PC-9 (cell line): ENCODE measurements around the gene KIF11. TPM values are rescaled to one million over a fixed set of nuclear protein-coding genes. Genes with fewer than 3 reads are reported as not detected.

Experiments used
- BruUV-seq: library from RNA; stranded (reverse); fragments of 400-500 nt; replicated peaks from 2 replicates; lab custom pipeline; 2021; lab: Mats Ljungman, UMichigan
- CTCF ChIA-PET: fragments of 300-600 bp; sonication (Branson Sonifier 250); formaldehyde crosslinking; loops from one replicate; lab custom pipeline; 2022; ENCODE audit warnings: antibody characterized with exemption; lab: Charles Lee
- POLR2A ChIA-PET: fragments of 300-600 bp; sonication (Branson Sonifier 250); formaldehyde crosslinking; loops from one replicate; lab custom pipeline; 2022; ENCODE audit warnings: antibody characterized with exemption; ENCODE audit not compliant: unreplicated experiment; lab: Charles Lee
- DNase-seq, 2 experiments: peaks; one replicate each; pipeline versions ENCODE4 v3.0.0 to v3.0.0-alpha.2; 2015 to 2022; ENCODE audit warnings: mixed read lengths in 1 of 2
- H2AFZ ChIP-seq: fragments of 200-600 bp; sonication (generic); 2 replicates; pipeline ENCODE4 v1.8.1; 2017; ENCODE audit warnings: antibody characterized with exemption
- H3F3A ChIP-seq: fragments of 200-600 bp; sonication (generic); 2 replicates; pipeline ENCODE4 v1.8.1; 2017; ENCODE audit warnings: antibody characterized with exemption, mild to moderate bottlenecking, low read depth; ENCODE audit not compliant: insufficient read depth
- H3K27ac ChIP-seq: fragments of 200-600 bp; sonication (generic); 2 replicates; pipeline ENCODE4 v1.6.1; 2016; ENCODE audit warnings: mixed run types
- H3K27me3 ChIP-seq: fragments of 200-600 bp; sonication (generic); 2 replicates; pipeline ENCODE4 v1.6.1; 2016; ENCODE audit warnings: low read depth, mixed run types; ENCODE audit not compliant: insufficient read depth
- H3K36me3 ChIP-seq: fragments of 200-600 bp; sonication (generic); 2 replicates; pipeline ENCODE4 v1.6.1; 2016; ENCODE audit warnings: low read depth, mixed run types
- H3K4me1 ChIP-seq: fragments of 200-600 bp; sonication (generic); replicated peaks from 2 replicates; pipeline ENCODE4 v1.6.1; 2016; ENCODE audit warnings: mixed run types; ENCODE audit not compliant: insufficient read depth
- H3K4me2 ChIP-seq: fragments of 200-600 bp; sonication (generic); 2 replicates; pipeline ENCODE4 v1.6.1; 2017; ENCODE audit warnings: mixed run types
- H3K4me3 ChIP-seq: fragments of 200-600 bp; sonication (generic); 2 replicates; pipeline ENCODE4 v1.6.1; 2016; ENCODE audit warnings: mixed run types
- H3K79me2 ChIP-seq: fragments of 200-600 bp; sonication (generic); 2 replicates; pipeline ENCODE4 v1.6.1; 2017; ENCODE audit warnings: low read depth, mixed run types
- H3K9me2 ChIP-seq: fragments of 200-600 bp; sonication (generic); 2 replicates; pipeline ENCODE4 v1.8.1; 2017; ENCODE audit warnings: mild to moderate bottlenecking; ENCODE audit not compliant: insufficient read depth
- H3K9me3 ChIP-seq: fragments of 200-600 bp; sonication (generic); 2 replicates; pipeline ENCODE4 v1.8.1; 2016; ENCODE audit warnings: low read depth; ENCODE audit not compliant: insufficient read depth
- H4K20me1 ChIP-seq: fragments of 200-600 bp; sonication (generic); 2 replicates; pipeline ENCODE4 v1.8.1; 2017; ENCODE audit not compliant: insufficient read depth
- EZH2 ChIP-seq: fragments of 200-600 bp; sonication (generic); IDR thresholded peaks from 2 replicates; pipeline ENCODE4 v1.8.0; 2017; ENCODE audit warnings: antibody characterized with exemption, low read depth
- intact Hi-C: fragments of 100-400 bp; cut with micrococcal nuclease; formaldehyde crosslinking; loops from one replicate; pipeline ENCODE4 v1.10.0; 2022; ENCODE audit not compliant: unreplicated experiment
- total RNA-seq: library from RNA; stranded (reverse); gene quantifications from 2 replicates; pipeline ENCODE4 v1.2.3, GENCODE V29; 2021
- TF ChIP-seq, protein P1 (sequence below): fragments of 200-600 bp; sonication (generic); conservative IDR thresholded peaks from 2 replicates; pipeline ENCODE4 v1.6.1; 2017; ENCODE audit warnings: mixed run types, antibody characterized with exemption, mild to moderate bottlenecking, moderate library complexity

The KIF11 gene
- total RNA-seq, 1 experiment from 2014 or later = 35.7 TPM

DNA sequence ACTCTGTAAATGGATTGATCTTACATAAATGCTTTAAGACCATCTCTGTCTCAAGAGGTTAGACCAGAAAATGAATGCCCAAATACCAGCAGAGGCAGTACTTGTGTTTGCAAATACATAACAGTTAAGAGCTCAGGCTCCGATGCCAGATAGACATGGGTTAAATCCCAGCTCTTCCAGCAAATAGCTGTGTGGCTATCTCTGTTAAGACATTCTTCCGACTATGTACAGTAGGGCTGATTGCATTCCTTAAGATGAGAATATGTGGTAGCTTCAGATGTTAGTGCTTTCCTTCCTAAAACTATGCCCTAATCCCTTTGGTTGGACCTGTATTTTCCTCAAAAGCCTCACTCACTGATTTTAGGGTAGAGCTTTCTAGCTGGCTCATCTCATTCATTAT, 21.3 kb upstream of the KIF11 start:
- Histone ChIP-seq H3K79me2 (peaks cover 63% of the 10 kb centered on the region), H3F3A (peaks cover 23% of the 10 kb centered on the region; the same call in 1 of the 2 replicates), H3K27ac (no peak overlapping the region), H3K4me3 (peak overlapping the region; percentile 93; the same call in 1 of the 2 replicates), H3K9me2 (no peaks in the 10 kb centered on the region), H3K9me3 (no peaks in the 10 kb centered on the region), H4K20me1 (no peaks in the 10 kb centered on the region), H2AFZ (no peak overlapping the region), H3K4me2 (peak overlapping the region; percentile 91), H3K4me1 (peaks cover 44% of the 10 kb centered on the region), H3K36me3 (no peaks in the 10 kb centered on the region), H3K27me3 (no peaks in the 10 kb centered on the region)
- intact Hi-C loops = no loop called here
- ChIA-PET POLR2A (interaction anchor here (0.5 kb wide), 1 partner anchor 247 kb away, joined by 3 read pairs; no protein-coding TSS in a partner anchor), CTCF (interaction anchor here (0.5 kb wide), 1 partner anchor 281 kb away, joined by 10 read pairs; no protein-coding TSS in a partner anchor)
- no peak for DNase-seq
- no TSS peak for BruUV-seq
- TF ChIP-seq, protein P1, sequence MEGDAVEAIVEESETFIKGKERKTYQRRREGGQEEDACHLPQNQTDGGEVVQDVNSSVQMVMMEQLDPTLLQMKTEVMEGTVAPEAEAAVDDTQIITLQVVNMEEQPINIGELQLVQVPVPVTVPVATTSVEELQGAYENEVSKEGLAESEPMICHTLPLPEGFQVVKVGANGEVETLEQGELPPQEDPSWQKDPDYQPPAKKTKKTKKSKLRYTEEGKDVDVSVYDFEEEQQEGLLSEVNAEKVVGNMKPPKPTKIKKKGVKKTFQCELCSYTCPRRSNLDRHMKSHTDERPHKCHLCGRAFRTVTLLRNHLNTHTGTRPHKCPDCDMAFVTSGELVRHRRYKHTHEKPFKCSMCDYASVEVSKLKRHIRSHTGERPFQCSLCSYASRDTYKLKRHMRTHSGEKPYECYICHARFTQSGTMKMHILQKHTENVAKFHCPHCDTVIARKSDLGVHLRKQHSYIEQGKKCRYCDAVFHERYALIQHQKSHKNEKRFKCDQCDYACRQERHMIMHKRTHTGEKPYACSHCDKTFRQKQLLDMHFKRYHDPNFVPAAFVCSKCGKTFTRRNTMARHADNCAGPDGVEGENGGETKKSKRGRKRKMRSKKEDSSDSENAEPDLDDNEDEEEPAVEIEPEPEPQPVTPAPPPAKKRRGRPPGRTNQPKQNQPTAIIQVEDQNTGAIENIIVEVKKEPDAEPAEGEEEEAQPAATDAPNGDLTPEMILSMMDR = no peak
- no peak for TF ChIP-seq EZH2

DNA sequence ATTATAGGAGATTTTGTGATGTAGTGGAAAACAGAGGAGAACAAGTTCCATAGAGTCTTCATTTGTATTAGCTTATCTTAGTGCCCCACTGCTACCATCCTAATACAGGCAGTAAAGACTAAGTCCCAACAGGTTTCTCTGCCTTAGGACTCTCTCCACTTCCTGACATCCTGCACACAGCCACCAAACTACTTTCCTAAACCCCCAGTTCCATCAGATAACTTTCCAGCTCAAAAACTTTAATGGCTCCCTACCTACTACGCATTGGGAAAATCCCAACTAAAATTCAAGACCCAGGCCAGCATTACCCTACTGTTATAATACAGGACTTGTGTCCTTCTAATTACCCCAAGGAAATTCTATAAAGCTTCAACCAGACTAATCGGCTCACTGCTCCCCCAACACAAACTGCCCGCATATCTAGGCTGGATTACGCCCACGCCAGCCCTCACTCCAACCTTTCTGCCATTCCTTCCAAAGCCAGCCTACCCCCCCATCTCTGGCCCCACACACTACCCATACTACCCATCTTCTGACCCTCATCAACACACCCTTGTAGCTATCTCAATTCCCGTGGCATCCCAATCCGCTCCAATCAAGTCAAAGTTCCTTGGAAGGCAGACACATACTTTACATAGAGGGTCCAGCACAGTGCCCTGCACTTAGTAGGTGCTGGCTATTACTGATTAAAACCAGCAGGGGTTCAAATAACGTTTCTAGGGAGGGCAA, 20.4 kb upstream of the KIF11 start:
- Histone ChIP-seq H3K4me2 (peak overlapping the region; percentile 91), H3F3A (peaks cover 23% of the 10 kb centered on the region; the same call in 1 of the 2 replicates), H3K27ac (peak overlapping the region; percentile 83), H4K20me1 (no peaks in the 10 kb centered on the region), H3K79me2 (peaks cover 55% of the 10 kb centered on the region), H3K9me3 (no peaks in the 10 kb centered on the region), H3K4me1 (peaks cover 41% of the 10 kb centered on the region), H3K9me2 (no peaks in the 10 kb centered on the region), H3K4me3 (peak overlapping the region; percentile 93), H2AFZ (peak overlapping the region; percentile 98), H3K36me3 (no peaks in the 10 kb centered on the region), H3K27me3 (no peaks in the 10 kb centered on the region)
- no peak for DNase-seq
- intact Hi-C loops = no loop called here
- CTCF ChIA-PET = no interaction called here
- no TSS peak for BruUV-seq
- POLR2A ChIA-PET = interaction anchor here (0.5 to 0.6 kb wide), 2 partner anchors 247 to 346 kb away, joined by 3 to 6 read pairs; no protein-coding TSS in a partner anchor
- TF ChIP-seq, protein P1 = no peak
- no peak for TF ChIP-seq EZH2

DNA sequence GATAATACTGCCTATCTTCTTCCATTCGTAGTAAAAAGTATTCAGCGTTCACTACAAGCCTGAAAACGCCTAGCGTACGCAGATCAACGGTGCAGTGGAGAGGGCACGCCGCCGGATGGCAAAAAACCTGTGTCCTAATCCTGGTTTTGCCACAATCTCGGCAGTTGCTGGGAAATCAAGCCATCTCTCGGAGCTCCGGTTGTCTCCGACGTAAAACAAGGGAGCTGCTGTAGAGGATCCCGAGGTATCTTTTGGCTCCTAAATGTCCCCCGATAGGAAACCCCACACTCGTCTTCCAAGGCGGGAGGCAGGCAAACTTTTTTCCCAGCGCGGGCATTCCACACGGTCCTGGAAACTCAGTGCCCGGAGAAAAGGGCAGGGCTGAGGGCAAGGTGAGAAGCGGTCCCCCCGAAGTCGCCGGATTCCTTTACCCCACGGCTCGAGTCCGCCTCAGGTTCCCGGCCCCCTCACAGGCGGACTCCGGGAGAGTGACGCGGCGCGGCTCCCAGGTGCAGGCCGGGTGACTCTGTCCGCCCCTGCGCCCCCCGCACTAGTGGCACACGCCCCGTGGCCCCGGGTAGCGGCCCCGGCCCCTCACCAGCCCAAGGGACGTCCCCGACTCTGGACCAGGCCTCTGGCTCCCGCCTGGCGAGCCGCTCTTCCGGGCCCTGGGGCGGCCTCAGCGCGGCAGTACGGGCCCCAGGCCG, 19.7 kb upstream of the KIF11 start:
- BruUV-seq = TSS peak; percentile 53
- DNase-seq = no peak

More for the DNA sequence above, 19.7 kb upstream of the KIF11 start:
- Histone ChIP-seq H3F3A (peaks cover 21% of the 10 kb centered on the region; the same call in 1 of the 2 replicates), H4K20me1 (no peaks in the 10 kb centered on the region), H3K36me3 (no peaks in the 10 kb centered on the region), H3K27ac (peak overlapping the region; percentile 83), H3K4me1 (peaks cover 33% of the 10 kb centered on the region), H3K79me2 (peaks cover 49% of the 10 kb centered on the region), H3K4me2 (peak overlapping the region; percentile 91), H3K9me3 (no peaks in the 10 kb centered on the region), H2AFZ (peak overlapping the region; percentile 98), H3K4me3 (peak overlapping the region; percentile 93), H3K27me3 (no peaks in the 10 kb centered on the region), H3K9me2 (no peaks in the 10 kb centered on the region)
- POLR2A ChIA-PET = interaction anchor here (0.6 kb wide), 1 partner anchor 345 kb away, joined by 6 read pairs; no protein-coding TSS in a partner anchor
- CTCF ChIA-PET = no interaction called here
- TF ChIP-seq, protein P1 = no peak
- no peak for TF ChIP-seq EZH2
- intact Hi-C loops = no loop called here
